A673 (cell line): ENCODE data around the gene LAIR1. TPM values are rescaled to one million over a fixed set of nuclear protein-coding genes. Genes with fewer than 3 reads are reported as not detected.

ENCODE experiments used
- BruUV-seq: library from RNA; stranded (reverse); fragments of 400-500 nt; replicated peaks from 2 replicates; lab custom pipeline; 2021; lab: Mats Ljungman, UMichigan
- CTCF ChIA-PET: fragments of 300-600 bp; sonication (Branson Sonifier 250); formaldehyde crosslinking; loops from one replicate; lab custom pipeline; 2022; ENCODE audit warnings: antibody characterized with exemption; lab: Charles Lee
- POLR2A ChIA-PET: fragments of 300-600 bp; sonication (Branson Sonifier 250); formaldehyde crosslinking; loops from one replicate; lab custom pipeline; 2022; ENCODE audit warnings: antibody characterized with exemption; ENCODE audit not compliant: low non-redundant PET; lab: Charles Lee
- DNase-seq: peaks from one replicate; pipeline ENCODE4 v3.0.0-alpha.2; 2015; ENCODE audit warnings: low spot score
- H3K27ac ChIP-seq: fragments of 200-600 bp; sonication (generic); 2 replicates; pipeline ENCODE4 v1.5.1; 2016; ENCODE audit warnings: mixed run types, low read depth, mild to moderate bottlenecking, mixed read lengths, antibody characterized with exemption, low read length; ENCODE audit not compliant: poor library complexity, severe bottlenecking
- H3K27me3 ChIP-seq: fragments of 200-600 bp; sonication (generic); replicated peaks from 2 replicates; pipeline ENCODE4 v1.6.1; 2017; ENCODE audit warnings: mixed run types, low read depth, mild to moderate bottlenecking, mixed read lengths, antibody characterized with exemption, low read length; ENCODE audit not compliant: insufficient read depth, poor library complexity
- H3K36me3 ChIP-seq: fragments of 200-600 bp; sonication (generic); 2 replicates; pipeline ENCODE4 v1.6.1; 2016; ENCODE audit warnings: mixed run types, mild to moderate bottlenecking, mixed read lengths, antibody characterized with exemption, low read length; ENCODE audit not compliant: insufficient read depth, poor library complexity, severe bottlenecking
- H3K4me1 ChIP-seq: fragments of 200-600 bp; sonication (generic); 2 replicates; pipeline ENCODE4 v1.6.1; 2017; ENCODE audit warnings: mixed run types, mild to moderate bottlenecking, mixed read lengths, antibody characterized with exemption, low read length; ENCODE audit not compliant: insufficient read depth, poor library complexity, severe bottlenecking
- H3K4me3 ChIP-seq: fragments of 200-600 bp; sonication (generic); 2 replicates; pipeline ENCODE4 v1.5.1; 2016; ENCODE audit warnings: low read depth, mixed run types, mild to moderate bottlenecking, mixed read lengths, low read length; ENCODE audit not compliant: poor library complexity, severe bottlenecking
- H3K9me3 ChIP-seq: fragments of 200-600 bp; sonication (generic); 2 replicates; pipeline ENCODE4 v1.6.1; 2016; ENCODE audit warnings: mixed run types, low read depth, mild to moderate bottlenecking, mixed read lengths, antibody characterized with exemption, low read length; ENCODE audit not compliant: poor library complexity, severe bottlenecking
- EZH2 ChIP-seq: fragments of 200-600 bp; sonication (generic); IDR thresholded peaks from 2 replicates; pipeline ENCODE4 v1.6.1; 2017; ENCODE audit warnings: borderline replicate concordance, low read depth, mild to moderate bottlenecking, mixed read lengths, antibody characterized with exemption, low read length; ENCODE audit not compliant: poor library complexity, severe bottlenecking
- intact Hi-C: fragments of 100-400 bp; cut with micrococcal nuclease; formaldehyde crosslinking; loops from one replicate; pipeline ENCODE4 v1.10.0; 2022; ENCODE audit not compliant: unreplicated experiment
- total RNA-seq: library from RNA; stranded (reverse); gene quantifications from 2 replicates; pipeline ENCODE4 v1.2.3, GENCODE V29; 2021
- TF ChIP-seq, protein P1 (sequence below): fragments of 300-800, 200-600 bp; sonication (generic); conservative IDR thresholded peaks from 2 replicates; pipeline ENCODE4 v1.5.1; 2017; ENCODE audit warnings: low read depth, mild to moderate bottlenecking, antibody characterized with exemption, low read length, moderate library complexity, mixed read lengths

LAIR1 gene
- total RNA-seq, 1 experiment from 2014 or later, result not detected

DNA sequence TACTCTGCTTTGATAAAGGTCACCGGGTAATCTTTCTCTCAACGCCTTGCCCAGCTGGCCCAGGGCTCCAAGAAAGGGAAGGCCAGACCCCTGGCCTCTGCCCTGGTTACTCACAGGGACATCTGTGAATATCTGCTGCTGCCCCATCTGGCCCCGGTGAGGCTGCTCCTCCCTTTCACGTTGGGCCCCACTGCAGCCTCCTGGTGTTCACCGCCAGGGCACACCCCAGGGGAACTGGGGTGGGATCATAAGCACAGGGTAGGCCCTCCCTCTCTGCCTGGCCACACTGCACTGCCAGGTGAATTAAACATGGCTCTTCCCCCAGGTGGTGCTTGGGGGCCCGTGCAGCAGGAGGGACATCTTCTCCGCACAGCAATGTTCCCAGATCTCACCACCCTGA lies 12.7 kb downstream of the LAIR1 start:
- intact Hi-C loops, result no loop called here
- Histone ChIP-seq H3K36me3 (no peaks in the 10 kb centered on the region), H3K27ac (no peak overlapping the region), H3K4me3 (no peak overlapping the region), H3K27me3 (peaks cover 41% of the 10 kb centered on the region), H3K9me3 (no peaks in the 10 kb centered on the region), H3K4me1 (no peaks in the 10 kb centered on the region)
- ChIA-PET CTCF (no interaction called here), POLR2A (no interaction called here)
- no peak for DNase-seq
- TF ChIP-seq, protein P1, sequence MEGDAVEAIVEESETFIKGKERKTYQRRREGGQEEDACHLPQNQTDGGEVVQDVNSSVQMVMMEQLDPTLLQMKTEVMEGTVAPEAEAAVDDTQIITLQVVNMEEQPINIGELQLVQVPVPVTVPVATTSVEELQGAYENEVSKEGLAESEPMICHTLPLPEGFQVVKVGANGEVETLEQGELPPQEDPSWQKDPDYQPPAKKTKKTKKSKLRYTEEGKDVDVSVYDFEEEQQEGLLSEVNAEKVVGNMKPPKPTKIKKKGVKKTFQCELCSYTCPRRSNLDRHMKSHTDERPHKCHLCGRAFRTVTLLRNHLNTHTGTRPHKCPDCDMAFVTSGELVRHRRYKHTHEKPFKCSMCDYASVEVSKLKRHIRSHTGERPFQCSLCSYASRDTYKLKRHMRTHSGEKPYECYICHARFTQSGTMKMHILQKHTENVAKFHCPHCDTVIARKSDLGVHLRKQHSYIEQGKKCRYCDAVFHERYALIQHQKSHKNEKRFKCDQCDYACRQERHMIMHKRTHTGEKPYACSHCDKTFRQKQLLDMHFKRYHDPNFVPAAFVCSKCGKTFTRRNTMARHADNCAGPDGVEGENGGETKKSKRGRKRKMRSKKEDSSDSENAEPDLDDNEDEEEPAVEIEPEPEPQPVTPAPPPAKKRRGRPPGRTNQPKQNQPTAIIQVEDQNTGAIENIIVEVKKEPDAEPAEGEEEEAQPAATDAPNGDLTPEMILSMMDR, result no peak
- TF ChIP-seq EZH2, result no peak
- BruUV-seq, result no TSS peak

GRCh38 chr19:54351474-54351873 lies 13.3 kb downstream of the LAIR1 start:
- TF ChIP-seq EZH2, result no peak
- TF ChIP-seq, protein P1, result no peak
- Histone ChIP-seq H3K36me3 (no peaks in the 10 kb centered on the region), H3K4me3 (no peak overlapping the region), H3K4me1 (no peaks in the 10 kb centered on the region), H3K27ac (no peak overlapping the region), H3K9me3 (no peaks in the 10 kb centered on the region), H3K27me3 (peaks cover 44% of the 10 kb centered on the region)
- no peak for DNase-seq
- ChIA-PET POLR2A (no interaction called here), CTCF (no interaction called here)
- intact Hi-C loops, result no loop called here
- no TSS peak for BruUV-seq

DNA sequence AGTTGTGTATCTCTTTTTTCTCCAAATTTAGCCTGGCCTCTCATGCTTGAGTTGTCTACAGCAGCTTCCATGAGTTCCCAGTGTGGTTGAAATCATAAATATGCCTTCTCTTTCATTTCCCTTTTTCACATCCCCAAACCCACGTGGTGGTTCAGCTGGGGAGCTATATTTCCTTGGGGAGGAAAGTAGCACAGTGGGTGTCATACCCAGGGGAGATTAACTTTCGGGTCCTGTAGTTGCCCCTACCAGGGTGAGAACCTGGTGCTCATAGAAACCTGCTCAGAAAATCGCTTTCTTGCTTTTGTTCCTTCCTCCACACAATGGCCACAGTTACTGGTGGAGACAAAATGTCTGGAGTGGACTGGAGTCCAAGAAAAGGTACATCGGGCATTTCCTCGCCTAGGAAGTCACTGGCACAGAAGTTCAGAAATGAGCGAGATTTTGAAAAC lies 18.8 kb downstream of the LAIR1 start:
- CTCF ChIA-PET, result no interaction called here
- POLR2A ChIA-PET, result no interaction called here
- intact Hi-C loops, result no loop called here
- Histone ChIP-seq H3K27ac (no peak overlapping the region), H3K4me3 (no peak overlapping the region), H3K9me3 (no peaks in the 10 kb centered on the region), H3K4me1 (no peaks in the 10 kb centered on the region), H3K27me3 (peaks cover 34% of the 10 kb centered on the region), H3K36me3 (no peaks in the 10 kb centered on the region)
- BruUV-seq, result no TSS peak
- no peak for DNase-seq
- TF ChIP-seq EZH2, result no peak
- TF ChIP-seq, protein P1, result no peak
